ENCODE data around the gene ADGRG6. TPM values are rescaled to one million over a fixed set of nuclear protein-coding genes. Genes with fewer than 3 reads are reported as not detected.

ADGRG6 gene
- total RNA-seq, 2 experiments from 2014 or later: 1.6 TPM

GRCh38 chr6:142326540-142326939, 24.7 kb downstream of the ADGRG6 start:
- Mint-ChIP-seq H3K27ac (no peak overlapping the region), H3K9me3 (ENCODE audit: insufficient read depth) (no peaks in the 10 kb centered on the region), H3K4me3 (no peak overlapping the region), H3K4me1 (ENCODE audit: low read depth) (peaks cover 14% of the 10 kb centered on the region), H3K27me3 (ENCODE audit: low read depth) (peaks cover 1% of the 10 kb centered on the region), H3K36me3 (ENCODE audit: low read depth) (no peaks in the 10 kb centered on the region)
- DNase-seq (no peak), ATAC-seq (no peak)
- ChIA-PET CTCF (no interaction called here), POLR2A (no interaction called here)

GRCh38 chr6:142328070-142328469, 26.3 kb downstream of the ADGRG6 start:
- Mint-ChIP-seq H3K4me3 (no peak overlapping the region), H3K27me3 (ENCODE audit: low read depth) (peaks cover 1% of the 10 kb centered on the region), H3K36me3 (ENCODE audit: low read depth) (no peaks in the 10 kb centered on the region), H3K4me1 (ENCODE audit: low read depth) (peaks cover 16% of the 10 kb centered on the region), H3K9me3 (ENCODE audit: insufficient read depth) (no peaks in the 10 kb centered on the region), H3K27ac (no peak overlapping the region)
- CTCF ChIA-PET: no interaction called here
- POLR2A ChIA-PET: no interaction called here
- DNase-seq (no peak), ATAC-seq (no peak)

- no peak overlapping the region for H3K27ac Mint-ChIP-seq
- ChIA-PET POLR2A (no interaction called here), CTCF (interaction anchor here (0.6 to 1.7 kb wide), 2 partner anchors 58 to 145 kb away, joined by 3 to 4 read pairs; no protein-coding TSS in a partner anchor)
- H3K27me3 Mint-ChIP-seq (ENCODE audit: low read depth): peaks cover 1% of the 10 kb centered on the region
- no peak overlapping the region for H3K4me3 Mint-ChIP-seq
- ATAC-seq: no peak
- no peaks in the 10 kb centered on the region for H3K36me3 Mint-ChIP-seq (ENCODE audit: low read depth)
- no peaks in the 10 kb centered on the region for H3K9me3 Mint-ChIP-seq (ENCODE audit: insufficient read depth)
- DNase-seq: no peak
- peaks cover 16% of the 10 kb centered on the region for H3K4me1 Mint-ChIP-seq (ENCODE audit: low read depth)
These were observed 27.8 kb downstream of the ADGRG6 start for GRCh38 chr6:142329486-142330113.

GRCh38 chr6:142331075-142331551, 29.3 kb downstream of the ADGRG6 start:
- POLR2A ChIA-PET: no interaction called here
- peak overlapping the region; percentile 18 for H3K27ac Mint-ChIP-seq
- DNase-seq: peak; percentile 62

GRCh38 chr6:142331601-142332000, 29.8 kb downstream of the ADGRG6 start:
- Mint-ChIP-seq H3K9me3 (ENCODE audit: insufficient read depth) (no peaks in the 10 kb centered on the region), H3K27me3 (ENCODE audit: low read depth) (peaks cover under 1% of the 10 kb centered on the region), H3K4me3 (peak overlapping the region; percentile 9), H3K36me3 (ENCODE audit: low read depth) (no peaks in the 10 kb centered on the region), H3K27ac (no peak overlapping the region), H3K4me1 (ENCODE audit: low read depth) (peaks cover 16% of the 10 kb centered on the region)
- no peak for DNase-seq
- CTCF ChIA-PET: no interaction called here
- POLR2A ChIA-PET: no interaction called here
- ATAC-seq: no peak

More at GRCh38 chr6:142331075-142331551, 29.3 kb downstream of the ADGRG6 start:
- CTCF ChIA-PET: no interaction called here
- peaks cover 16% of the 10 kb centered on the region for H3K4me1 Mint-ChIP-seq (ENCODE audit: low read depth)
- ATAC-seq: peak; percentile 97
- H3K4me3 Mint-ChIP-seq: peak overlapping the region; percentile 9
- H3K27me3 Mint-ChIP-seq (ENCODE audit: low read depth): peaks cover 1% of the 10 kb centered on the region
- no peaks in the 10 kb centered on the region for H3K9me3 Mint-ChIP-seq (ENCODE audit: insufficient read depth)
- no peaks in the 10 kb centered on the region for H3K36me3 Mint-ChIP-seq (ENCODE audit: low read depth)

- DNase-seq (no peak), ATAC-seq (no peak)
- Mint-ChIP-seq H3K36me3 (ENCODE audit: low read depth) (no peaks in the 10 kb centered on the region), H3K4me1 (ENCODE audit: low read depth) (peaks cover 16% of the 10 kb centered on the region), H3K27me3 (ENCODE audit: low read depth) (no peaks in the 10 kb centered on the region), H3K27ac (no peak overlapping the region), H3K9me3 (ENCODE audit: insufficient read depth) (no peaks in the 10 kb centered on the region), H3K4me3 (no peak overlapping the region)
- ChIA-PET CTCF (no interaction called here), POLR2A (no interaction called here)
These were observed 30.7 kb downstream of the ADGRG6 start for GRCh38 chr6:142332393-142333098.

GRCh38 chr6:142333431-142333830, 31.6 kb downstream of the ADGRG6 start:
- H3K9me3 Mint-ChIP-seq (ENCODE audit: insufficient read depth): no peaks in the 10 kb centered on the region
- H3K36me3 Mint-ChIP-seq (ENCODE audit: low read depth): no peaks in the 10 kb centered on the region
- no peak overlapping the region for H3K27ac Mint-ChIP-seq
- ChIA-PET POLR2A (no interaction called here), CTCF (no interaction called here)
- H3K4me3 Mint-ChIP-seq: no peak overlapping the region
- DNase-seq (no peak), ATAC-seq (no peak)
- no peaks in the 10 kb centered on the region for H3K27me3 Mint-ChIP-seq (ENCODE audit: low read depth)
- H3K4me1 Mint-ChIP-seq (ENCODE audit: low read depth): peaks cover 16% of the 10 kb centered on the region

GRCh38 chr6:142334294-142334693, 32.5 kb downstream of the ADGRG6 start:
- Mint-ChIP-seq H3K9me3 (ENCODE audit: insufficient read depth) (no peaks in the 10 kb centered on the region), H3K4me3 (no peak overlapping the region), H3K4me1 (ENCODE audit: low read depth) (peaks cover 16% of the 10 kb centered on the region), H3K27me3 (ENCODE audit: low read depth) (no peaks in the 10 kb centered on the region), H3K36me3 (ENCODE audit: low read depth) (no peaks in the 10 kb centered on the region), H3K27ac (no peak overlapping the region)
- DNase-seq (no peak), ATAC-seq (no peak)
- ChIA-PET POLR2A (no interaction called here), CTCF (no interaction called here)

GRCh38 chr6:142335415-142335814, 33.6 kb downstream of the ADGRG6 start:
- ATAC-seq (no peak), DNase-seq (no peak)
- Mint-ChIP-seq H3K36me3 (ENCODE audit: low read depth) (no peaks in the 10 kb centered on the region), H3K9me3 (ENCODE audit: insufficient read depth) (no peaks in the 10 kb centered on the region), H3K4me3 (no peak overlapping the region), H3K27ac (no peak overlapping the region), H3K27me3 (ENCODE audit: low read depth) (no peaks in the 10 kb centered on the region), H3K4me1 (ENCODE audit: low read depth) (peaks cover 13% of the 10 kb centered on the region)
- POLR2A ChIA-PET: no interaction called here
- CTCF ChIA-PET: interaction anchor here (0.7 kb wide), 1 partner anchor 55 kb away, joined by 3 read pairs; no protein-coding TSS in a partner anchor

- Mint-ChIP-seq H3K36me3 (ENCODE audit: low read depth) (no peaks in the 10 kb centered on the region), H3K27ac (no peak overlapping the region), H3K9me3 (ENCODE audit: insufficient read depth) (no peaks in the 10 kb centered on the region), H3K4me1 (ENCODE audit: low read depth) (peaks cover 6% of the 10 kb centered on the region), H3K27me3 (ENCODE audit: low read depth) (peaks cover 3% of the 10 kb centered on the region), H3K4me3 (no peak overlapping the region)
- POLR2A ChIA-PET: no interaction called here
- DNase-seq (no peak), ATAC-seq (no peak)
- CTCF ChIA-PET: no interaction called here
These were observed 34.4 kb downstream of the ADGRG6 start for GRCh38 chr6:142336183-142336582.

GRCh38 chr6:142336787-142337186, 35.0 kb downstream of the ADGRG6 start:
- Mint-ChIP-seq H3K27ac (no peak overlapping the region), H3K27me3 (ENCODE audit: low read depth) (peaks cover 3% of the 10 kb centered on the region), H3K4me3 (no peak overlapping the region), H3K4me1 (ENCODE audit: low read depth) (peaks cover under 1% of the 10 kb centered on the region), H3K9me3 (ENCODE audit: insufficient read depth) (no peaks in the 10 kb centered on the region), H3K36me3 (ENCODE audit: low read depth) (no peaks in the 10 kb centered on the region)
- ATAC-seq (no peak), DNase-seq (no peak)
- POLR2A ChIA-PET: no interaction called here
- CTCF ChIA-PET: no interaction called here

GRCh38 chr6:142339113-142339512, 37.3 kb downstream of the ADGRG6 start:
- no peak overlapping the region for H3K27ac Mint-ChIP-seq
- no peaks in the 10 kb centered on the region for H3K36me3 Mint-ChIP-seq (ENCODE audit: low read depth)
- POLR2A ChIA-PET: no interaction called here
- DNase-seq (no peak), ATAC-seq (no peak)
- H3K4me3 Mint-ChIP-seq: no peak overlapping the region
- no peaks in the 10 kb centered on the region for H3K4me1 Mint-ChIP-seq (ENCODE audit: low read depth)
- H3K9me3 Mint-ChIP-seq (ENCODE audit: insufficient read depth): no peaks in the 10 kb centered on the region
- CTCF ChIA-PET: no interaction called here
- peaks cover 6% of the 10 kb centered on the region for H3K27me3 Mint-ChIP-seq (ENCODE audit: low read depth)
